ENCODE measurements around the gene SH3BP4. TPM values are rescaled to one million over a fixed set of nuclear protein-coding genes. Genes with fewer than 3 reads are reported as not detected.

Gene SH3BP4
- polyA plus RNA-seq, 1 donor (not counting 4 experiments of a cell fraction or from before 2014, with no cell fraction given), result 50.4 TPM

GRCh38 chr2:234939996-234940395, 11.8 kb upstream of the SH3BP4 start:
- FAIRE-seq, result no peak
- Histone ChIP-seq H3K4me3 (ENCODE audit: control insufficient read depth in 2 of 3, extremely low read depth in 1 of 3, insufficient read depth in 2 of 3, low read depth in 1 of 3, low read length in 3 of 3) (no peak overlapping the region), H4K20me1 (ENCODE audit: control insufficient read depth, extremely low read depth, insufficient read depth, low read length) (no peaks in the 10 kb centered on the region), H3K36me3 (ENCODE audit: control insufficient read depth in 2 of 2, extremely low read depth in 1 of 2, insufficient read depth in 2 of 2, low read length in 2 of 2) (no peaks in the 10 kb centered on the region), H3K27me3 (ENCODE audit: control insufficient read depth, extremely low read depth, insufficient read depth, low read length) (no peaks in the 10 kb centered on the region), H3K4me2 (ENCODE audit: control insufficient read depth, extremely low read depth, insufficient read depth, low read depth, low read length) (no peak overlapping the region), H2AFZ (ENCODE audit: control insufficient read depth, low read length) (no peak overlapping the region), H3K79me2 (ENCODE audit: control insufficient read depth, insufficient read depth, low read length) (no peaks in the 10 kb centered on the region), H3K9me3 (ENCODE audit: control insufficient read depth, low read depth, low read length) (peaks cover 2% of the 10 kb centered on the region), H3K9me1 (ENCODE audit: control insufficient read depth, extremely low read depth, insufficient read depth, low read length) (no peaks in the 10 kb centered on the region), H3K9ac (ENCODE audit: control insufficient read depth, extremely low read depth, insufficient read depth, low read length) (no peak overlapping the region), H3K4me1 (ENCODE audit: control insufficient read depth, extremely low read depth, insufficient read depth, low read length) (no peaks in the 10 kb centered on the region), H3K27ac (ENCODE audit: control insufficient read depth, insufficient read depth, low read length) (no peak overlapping the region)
- TF ChIP-seq CTCF (optimal IDR thresholded peaks at IDR 0.05 in 1 of 3, IDR thresholded peaks at IDR 0.05 in 1 of 3, conservative IDR thresholded peaks at IDR 0.05 in 1 of 3; ENCODE audit: extremely low read depth in 1 of 3, insufficient read depth in 2 of 3, low read length in 3 of 3) (no peak), EZH2 (IDR thresholded peaks at IDR 0.05; ENCODE audit: low read length) (no peak)
- dilution Hi-C loops (cut with MboI; ENCODE audit: extremely low pct_ligation_motif_present, low sequenced_read_pairs), result no loop called here
- no peak for DNase-seq (ENCODE audit: low read depth, low spot score)

DNA sequence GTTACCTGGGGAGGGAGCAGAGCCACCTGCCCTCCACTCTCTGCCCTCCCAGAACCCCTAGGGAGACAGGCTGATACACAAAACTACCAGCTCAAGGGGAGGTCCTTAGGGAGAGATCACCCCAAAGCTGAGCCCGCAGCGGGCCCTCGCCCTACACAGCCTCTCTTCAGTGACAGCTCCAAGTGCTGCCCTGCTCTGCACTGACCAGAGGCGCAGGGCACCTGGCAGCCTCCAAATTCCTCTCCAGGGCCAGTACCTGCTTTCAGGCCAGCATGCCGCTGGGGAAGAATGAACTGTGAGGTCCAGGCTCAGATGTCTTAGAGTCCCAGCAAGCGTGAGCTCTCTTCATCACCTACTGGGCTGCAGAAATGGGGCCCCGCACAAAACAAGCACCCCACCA, 11.3 kb upstream of the SH3BP4 start:
- Histone ChIP-seq H4K20me1 (ENCODE audit: control insufficient read depth, extremely low read depth, insufficient read depth, low read length) (no peaks in the 10 kb centered on the region), H2AFZ (ENCODE audit: control insufficient read depth, low read length) (no peak overlapping the region), H3K9ac (ENCODE audit: control insufficient read depth, extremely low read depth, insufficient read depth, low read length) (no peak overlapping the region), H3K36me3 (ENCODE audit: control insufficient read depth in 2 of 2, extremely low read depth in 1 of 2, insufficient read depth in 2 of 2, low read length in 2 of 2) (no peaks in the 10 kb centered on the region), H3K79me2 (ENCODE audit: control insufficient read depth, insufficient read depth, low read length) (no peaks in the 10 kb centered on the region), H3K4me3 (ENCODE audit: control insufficient read depth in 2 of 3, extremely low read depth in 1 of 3, insufficient read depth in 2 of 3, low read depth in 1 of 3, low read length in 3 of 3) (no peak overlapping the region), H3K27ac (ENCODE audit: control insufficient read depth, insufficient read depth, low read length) (no peak overlapping the region), H3K4me1 (ENCODE audit: control insufficient read depth, extremely low read depth, insufficient read depth, low read length) (no peaks in the 10 kb centered on the region), H3K9me1 (ENCODE audit: control insufficient read depth, extremely low read depth, insufficient read depth, low read length) (no peaks in the 10 kb centered on the region), H3K9me3 (ENCODE audit: control insufficient read depth, low read depth, low read length) (peaks cover 2% of the 10 kb centered on the region), H3K4me2 (ENCODE audit: control insufficient read depth, extremely low read depth, insufficient read depth, low read depth, low read length) (no peak overlapping the region), H3K27me3 (ENCODE audit: control insufficient read depth, extremely low read depth, insufficient read depth, low read length) (no peaks in the 10 kb centered on the region)
- TF ChIP-seq EZH2 (IDR thresholded peaks at IDR 0.05; ENCODE audit: low read length) (no peak), CTCF (optimal IDR thresholded peaks at IDR 0.05 in 1 of 3, IDR thresholded peaks at IDR 0.05 in 1 of 3, conservative IDR thresholded peaks at IDR 0.05 in 1 of 3; ENCODE audit: extremely low read depth in 1 of 3, insufficient read depth in 2 of 3, low read length in 3 of 3) (no peak)
- DNase-seq (ENCODE audit: low read depth, low spot score) (no peak), FAIRE-seq (no peak)
- dilution Hi-C loops (cut with MboI; ENCODE audit: extremely low pct_ligation_motif_present, low sequenced_read_pairs), result no loop called here
